Stimulated activated effector memory CD8-positive, alpha-beta T cell treated with anti-CD3 and anti-CD28 coated beads, Interleukin-12 subunit alpha, Interleukin-12 subunit beta, amount 100 ng/mL, for 72 hours (primary cell): ENCODE measurements around the gene TXNIP.

ENCODE experiments used
- ATAC-seq: fragments of 150-1000 bp; cut with Tn5 transposase; 2 replicates; pipeline ENCODE4 v1.10.0; 2021
- DNase-seq, 2 donors: peaks; one replicate each; pipeline ENCODE4 v3.0.0; 2021 to 2022; ENCODE audit warnings: low spot score in 2 of 2
- H3K27ac Mint-ChIP-seq: one replicate; pipeline ENCODE4 v1.8.0; 2022; ENCODE audit warnings: mild to moderate bottlenecking, mixed read lengths
- H3K36me3 Mint-ChIP-seq: one replicate; pipeline ENCODE4 v1.8.0; 2022; ENCODE audit warnings: mild to moderate bottlenecking, mixed read lengths
- H3K4me1 Mint-ChIP-seq: one replicate; pipeline ENCODE4 v1.8.0; 2022; ENCODE audit warnings: mixed read lengths
- H3K4me3 Mint-ChIP-seq: one replicate; pipeline ENCODE4 v1.8.0; 2022; ENCODE audit warnings: mild to moderate bottlenecking, mixed read lengths
- H3K9me3 Mint-ChIP-seq: one replicate; pipeline ENCODE4 v1.8.0; 2022; ENCODE audit warnings: mixed read lengths

Gene TXNIP

DNA sequence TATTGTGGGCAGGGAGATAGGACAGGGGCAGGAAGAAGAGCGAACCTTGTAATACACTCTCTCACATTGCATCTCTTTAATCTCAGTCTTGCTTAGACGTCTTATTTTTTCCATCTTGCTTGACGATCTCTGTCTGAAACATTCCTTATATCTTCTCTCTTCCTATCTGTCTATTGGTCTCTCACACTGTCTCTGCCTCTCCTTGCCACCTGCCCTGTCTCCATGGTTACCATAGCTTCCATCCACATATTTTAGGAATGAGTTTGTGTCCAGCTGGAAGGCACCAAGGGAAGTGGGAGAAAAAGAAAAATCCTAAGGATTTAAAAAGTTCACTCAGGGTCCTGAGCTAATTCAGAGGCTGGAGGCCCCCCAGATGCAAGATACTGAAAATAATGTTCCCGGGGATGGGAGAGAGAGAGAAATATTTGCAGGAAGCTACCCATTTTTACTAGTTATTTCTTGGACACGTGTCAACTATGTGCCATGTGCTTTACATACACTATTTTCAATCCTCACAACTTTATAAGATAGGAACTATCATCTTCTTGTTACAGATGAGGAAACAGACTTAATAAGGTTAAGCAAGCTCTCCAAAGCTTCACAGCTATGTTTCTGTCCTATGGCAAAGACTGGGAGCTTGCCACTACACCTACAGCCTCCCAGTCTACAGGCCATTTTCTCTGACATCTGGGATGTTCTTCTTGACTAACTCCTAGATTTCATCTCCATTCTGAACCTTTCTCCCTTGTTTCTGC lies 32.9 kb downstream of the TXNIP start:
- Mint-ChIP-seq H3K27ac (peak overlapping the region; percentile 88), H3K4me1 (peaks cover 58% of the 10 kb centered on the region), H3K4me3 (peak overlapping the region; percentile 75)

DNA sequence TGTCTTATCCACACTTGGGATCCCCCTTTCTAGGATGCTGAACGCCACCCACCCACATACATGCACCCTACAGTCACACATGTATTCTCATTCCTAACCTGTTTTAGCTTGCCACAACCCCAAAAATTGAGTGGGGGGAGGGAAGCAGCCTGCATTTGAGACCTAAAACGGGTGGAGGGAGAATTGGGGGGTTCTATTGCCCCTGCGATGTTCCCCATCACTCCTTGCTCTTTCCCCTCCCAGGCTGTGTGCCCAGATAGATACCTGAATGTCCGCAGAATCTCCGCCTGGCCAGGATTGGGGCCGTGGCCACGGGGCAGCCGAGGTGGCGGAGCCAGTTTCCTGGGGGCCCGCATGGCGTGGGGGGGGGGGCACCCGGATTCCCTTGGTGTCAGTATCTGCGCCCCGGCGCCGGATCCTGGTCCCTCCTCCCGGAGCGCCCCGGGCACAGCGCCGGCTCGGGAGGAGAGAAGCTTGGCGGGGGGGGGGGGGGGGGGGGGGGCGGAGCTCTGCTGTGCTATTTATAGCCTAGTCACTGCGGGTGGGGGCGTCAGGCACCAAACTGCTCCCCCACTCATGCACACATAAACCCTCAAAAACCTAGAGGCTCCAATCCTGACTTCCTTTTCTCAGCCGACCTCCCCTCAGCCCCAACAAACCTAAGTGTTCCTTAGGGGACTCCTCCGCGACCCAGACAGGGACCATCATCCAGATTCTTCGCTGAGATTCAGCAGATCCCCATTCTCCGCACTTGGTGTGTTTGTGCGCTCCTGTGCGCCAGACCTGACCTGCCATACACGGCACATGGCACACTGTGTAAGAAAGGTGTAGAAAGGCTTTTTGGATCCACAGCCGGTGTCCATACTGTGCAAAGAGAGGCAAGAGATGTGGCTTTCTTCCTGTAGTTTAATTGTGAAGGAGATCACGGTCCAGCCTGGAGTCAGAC lies 33.9 kb downstream of the TXNIP start:
- H3K4me3 Mint-ChIP-seq = peak overlapping the region; percentile 75
- no peaks in the 10 kb centered on the region for H3K9me3 Mint-ChIP-seq
- peaks cover 20% of the 10 kb centered on the region for H3K36me3 Mint-ChIP-seq
- DNase-seq = peak in 1 of 2 donors; percentile 73
- peaks cover 64% of the 10 kb centered on the region for H3K4me1 Mint-ChIP-seq
- no peak for ATAC-seq
- H3K27ac Mint-ChIP-seq = peak overlapping the region; percentile 88

More for the DNA sequence above, 32.9 kb downstream of the TXNIP start:
- Mint-ChIP-seq H3K36me3 (peaks cover 20% of the 10 kb centered on the region), H3K9me3 (no peaks in the 10 kb centered on the region)
- DNase-seq (no peak), ATAC-seq (no peak)

DNA sequence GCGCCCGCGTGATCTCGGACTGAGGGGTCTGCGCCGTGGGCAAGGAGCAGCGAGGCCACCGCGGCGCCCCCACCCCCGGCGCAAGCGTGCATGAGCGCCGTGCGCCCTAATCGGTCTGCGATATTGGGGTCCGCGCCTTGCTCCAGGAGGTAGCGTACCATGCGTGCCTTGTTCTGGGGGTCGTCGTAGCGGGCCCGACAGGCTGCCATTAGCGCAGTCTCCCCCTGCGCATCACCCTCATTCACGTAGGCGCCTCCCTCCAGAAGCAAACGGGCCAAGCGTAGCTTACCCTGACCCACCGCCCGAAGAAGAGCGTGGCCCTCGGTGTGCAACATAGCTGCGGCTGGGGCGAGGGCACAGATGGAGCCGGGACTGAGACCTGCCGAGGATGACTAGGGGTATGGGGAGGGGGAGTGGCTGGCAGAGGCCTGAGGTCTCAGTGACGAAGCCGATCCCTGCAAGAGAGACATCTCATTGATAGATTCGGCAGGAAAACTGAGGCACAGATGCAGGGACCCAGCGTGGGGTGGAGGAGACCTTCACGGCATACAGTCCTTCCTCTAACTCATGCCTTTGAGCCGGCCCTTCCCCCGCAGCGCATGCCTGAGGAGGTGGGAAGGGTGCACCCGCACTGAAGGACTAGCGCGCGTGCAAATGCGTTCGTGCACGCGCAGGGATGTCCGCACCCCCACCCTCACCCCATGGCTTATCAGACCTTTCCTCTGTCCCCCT lies 34.8 kb downstream of the TXNIP start:
- no peaks in the 10 kb centered on the region for H3K9me3 Mint-ChIP-seq
- H3K4me3 Mint-ChIP-seq = peak overlapping the region; percentile 75
- H3K36me3 Mint-ChIP-seq = peaks cover 20% of the 10 kb centered on the region
- peak; percentile 40 to 75 for DNase-seq
- H3K27ac Mint-ChIP-seq = peak overlapping the region; percentile 88
- H3K4me1 Mint-ChIP-seq = peaks cover 71% of the 10 kb centered on the region
- peak; percentile 1 for ATAC-seq

DNA sequence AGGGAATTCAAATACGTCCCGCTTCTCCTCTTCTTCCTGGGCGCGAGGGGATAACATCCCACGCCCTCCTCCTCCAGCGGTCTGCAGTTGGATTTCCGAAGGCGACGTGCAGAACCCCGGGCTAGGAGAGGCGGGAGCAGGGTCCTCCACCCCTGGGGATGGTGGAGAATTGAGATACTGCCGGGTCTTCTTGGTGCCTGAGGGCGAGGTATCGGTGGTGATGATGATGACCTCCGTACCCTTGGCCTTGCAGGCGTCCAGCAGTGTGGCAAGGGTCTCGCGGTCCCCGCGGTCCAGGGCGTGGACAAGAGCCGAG lies 35.3 kb downstream of the TXNIP start:
- DNase-seq (no peak), ATAC-seq (no peak)
- no peaks in the 10 kb centered on the region for H3K9me3 Mint-ChIP-seq
- H3K4me1 Mint-ChIP-seq = peaks cover 76% of the 10 kb centered on the region
- peak overlapping the region; percentile 88 for H3K27ac Mint-ChIP-seq
- H3K4me3 Mint-ChIP-seq = peak overlapping the region; percentile 75
- peaks cover 20% of the 10 kb centered on the region for H3K36me3 Mint-ChIP-seq

DNA sequence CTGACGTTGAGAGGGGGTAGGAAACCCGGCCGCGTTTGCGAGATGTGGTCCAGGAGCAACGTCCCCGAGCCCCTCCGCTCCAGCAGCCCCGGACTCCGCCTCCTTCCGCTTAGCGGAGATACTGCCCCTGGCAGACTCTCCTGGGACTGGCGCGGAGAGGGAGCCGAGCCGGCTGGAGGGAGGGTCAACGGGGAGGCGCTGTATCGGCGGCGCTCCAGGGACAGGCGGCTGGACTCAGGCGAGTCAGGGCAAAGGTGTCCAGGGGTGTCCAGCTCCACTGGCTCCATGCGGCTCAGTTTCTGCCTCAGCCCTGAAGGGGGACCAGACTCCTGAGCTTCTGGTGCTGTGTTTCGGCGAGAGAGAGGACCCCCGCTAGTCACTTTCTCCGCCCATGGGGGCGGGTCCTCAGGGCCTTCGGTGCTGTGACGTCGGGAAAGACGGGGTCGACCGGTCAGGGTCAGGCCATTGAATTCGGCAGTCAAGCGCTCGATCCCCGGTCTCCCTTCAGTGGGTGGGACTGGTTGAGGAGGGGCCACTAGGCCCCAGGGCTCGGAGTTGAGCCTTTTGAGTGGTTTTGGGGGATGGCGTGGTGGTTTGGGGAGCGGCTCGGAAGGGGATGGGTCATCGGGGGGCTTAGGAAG lies 35.8 kb downstream of the TXNIP start:
- no peaks in the 10 kb centered on the region for H3K9me3 Mint-ChIP-seq
- DNase-seq (peak; percentile 27 to 78), ATAC-seq (no peak)
- peak overlapping the region; percentile 88 for H3K27ac Mint-ChIP-seq
- H3K36me3 Mint-ChIP-seq = peaks cover 20% of the 10 kb centered on the region
- peaks cover 81% of the 10 kb centered on the region for H3K4me1 Mint-ChIP-seq
- peak overlapping the region; percentile 75 for H3K4me3 Mint-ChIP-seq

DNA sequence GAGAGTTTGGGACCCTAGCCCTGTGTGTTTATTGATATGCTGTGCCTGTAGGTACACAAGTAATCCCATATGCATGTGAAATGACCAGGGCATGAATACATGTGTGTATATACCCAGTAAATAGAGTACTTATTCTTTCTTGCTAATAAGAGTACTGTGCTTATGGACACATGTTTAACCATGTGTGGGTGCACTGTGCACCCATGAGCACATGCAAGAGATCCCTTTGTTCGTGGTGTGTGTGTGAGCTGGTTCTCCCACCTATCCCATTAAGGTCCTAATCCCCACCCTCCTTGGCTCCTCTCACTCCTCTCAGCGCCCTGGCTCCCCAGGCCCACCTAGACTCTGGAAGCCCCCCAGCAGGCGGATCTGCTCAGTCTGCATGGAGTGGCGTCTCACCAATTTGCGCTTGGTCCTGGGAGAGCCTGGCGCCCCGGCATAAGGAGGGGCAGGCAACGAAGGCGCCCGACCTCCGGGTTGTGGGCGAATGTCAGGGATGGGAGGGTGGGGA lies 36.4 kb downstream of the TXNIP start:
- no peak for ATAC-seq
- DNase-seq = no peak
- Mint-ChIP-seq H3K9me3 (no peaks in the 10 kb centered on the region), H3K27ac (peak overlapping the region; percentile 88), H3K36me3 (peaks cover 20% of the 10 kb centered on the region), H3K4me1 (peaks cover 82% of the 10 kb centered on the region), H3K4me3 (peak overlapping the region; percentile 75)

DNA sequence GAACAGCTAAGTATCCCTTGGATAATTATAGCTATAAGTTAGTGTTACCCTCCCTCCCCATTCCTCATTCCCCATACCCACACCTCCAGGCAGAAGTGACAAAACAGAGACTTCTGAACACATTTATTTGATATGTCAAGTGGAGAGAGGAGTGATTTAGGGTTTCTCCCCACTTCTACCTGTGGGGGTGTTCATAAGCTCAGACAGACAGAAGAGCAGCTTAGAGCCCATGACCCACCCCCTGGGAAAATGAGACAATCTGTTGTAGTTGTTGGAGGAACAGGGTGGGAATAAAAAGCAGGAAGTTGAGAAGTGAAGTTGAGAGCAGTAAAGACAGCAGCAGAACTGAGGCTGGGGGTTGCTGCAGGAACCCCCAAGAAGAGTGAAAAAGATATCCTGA lies 37.0 kb downstream of the TXNIP start:
- ATAC-seq (no peak), DNase-seq (no peak)
- Mint-ChIP-seq H3K4me1 (peaks cover 86% of the 10 kb centered on the region), H3K4me3 (peak overlapping the region; percentile 75), H3K36me3 (peaks cover 18% of the 10 kb centered on the region), H3K27ac (no peak overlapping the region), H3K9me3 (no peaks in the 10 kb centered on the region)

DNA sequence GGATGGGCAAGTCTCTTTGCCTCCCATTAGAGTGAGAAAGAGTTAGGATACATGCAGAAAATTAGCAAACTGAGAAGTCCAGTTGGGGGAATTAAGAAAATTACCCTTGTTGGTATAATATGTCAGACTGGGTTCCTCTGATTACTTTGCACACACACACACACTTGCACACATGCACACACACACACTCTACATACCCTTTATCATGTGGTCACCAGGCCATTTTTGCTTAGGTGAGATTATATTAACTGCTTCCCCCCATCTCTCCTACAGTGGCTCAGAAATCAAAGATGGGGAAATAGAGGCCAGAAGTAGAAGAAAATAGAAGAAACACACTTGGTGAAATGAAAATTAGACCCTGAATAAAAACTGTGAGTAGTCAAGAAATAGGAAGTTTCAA lies 37.6 kb downstream of the TXNIP start:
- H3K9me3 Mint-ChIP-seq = no peaks in the 10 kb centered on the region
- no peak overlapping the region for H3K27ac Mint-ChIP-seq
- no peak for DNase-seq
- H3K4me3 Mint-ChIP-seq = peak overlapping the region; percentile 75
- H3K36me3 Mint-ChIP-seq = peaks cover 14% of the 10 kb centered on the region
- H3K4me1 Mint-ChIP-seq = peaks cover 86% of the 10 kb centered on the region
- ATAC-seq = no peak

DNA sequence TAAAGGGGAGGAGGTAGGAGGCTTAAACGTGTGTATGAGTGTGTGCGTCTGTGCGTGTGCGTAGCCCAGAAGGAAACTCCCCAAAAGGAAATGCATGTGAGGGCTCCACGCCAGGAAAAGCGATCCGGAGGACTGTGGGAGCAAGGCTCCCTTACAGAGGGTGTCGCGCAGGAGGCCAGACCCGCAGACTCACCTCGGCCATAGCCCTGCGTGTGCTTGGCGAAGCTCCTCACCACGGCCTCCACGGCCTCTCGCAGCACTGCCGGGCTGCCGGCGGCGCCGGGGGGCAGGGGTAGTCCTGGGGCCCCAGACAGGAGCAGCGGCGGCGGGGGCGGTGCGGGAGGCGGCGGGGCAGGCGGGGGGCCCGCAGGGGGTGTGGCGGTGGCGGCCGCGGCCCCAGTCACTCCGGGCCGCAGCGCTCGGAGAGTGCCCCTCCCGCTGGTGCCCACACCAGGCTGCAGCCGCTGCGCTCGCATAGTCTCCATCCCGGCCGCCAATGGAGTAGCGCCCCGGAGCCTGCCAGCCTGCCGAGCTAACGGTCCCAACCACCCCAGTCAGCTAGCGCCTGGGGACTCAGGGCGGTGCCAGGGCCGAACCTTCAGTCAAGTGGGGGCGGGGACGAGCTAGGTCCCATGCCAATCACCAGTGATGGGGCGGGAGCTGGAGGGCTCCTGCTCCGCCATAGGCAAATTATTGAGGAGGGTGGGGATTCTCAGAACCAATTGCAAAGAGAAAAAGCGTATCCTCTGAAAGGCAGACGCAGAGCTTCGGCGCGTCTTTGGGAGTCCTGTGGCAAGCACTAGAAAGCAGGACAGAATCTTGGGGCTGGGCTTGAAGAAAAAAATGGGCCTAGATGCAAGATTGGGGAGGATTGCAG lies 38.7 kb downstream of the TXNIP start, which contains the start of gene LIX1L:
TSS of gene LIX1L (minus strand) at position 575 of the 877 bp plus-strand sequence. CDS start at position 485, 90 bp downstream.
- Mint-ChIP-seq H3K4me1 (peaks cover 79% of the 10 kb centered on the region), H3K4me3 (peak within 1 kb of the TSS; percentile 75), H3K36me3 (peaks cover 23% of the 10 kb centered on the region), H3K27ac (peak within 1 kb of the TSS; percentile 73), H3K9me3 (no peaks in the 10 kb centered on the region)
- ATAC-seq (peak; percentile 94), DNase-seq (peak; percentile 85 to 96)

DNA sequence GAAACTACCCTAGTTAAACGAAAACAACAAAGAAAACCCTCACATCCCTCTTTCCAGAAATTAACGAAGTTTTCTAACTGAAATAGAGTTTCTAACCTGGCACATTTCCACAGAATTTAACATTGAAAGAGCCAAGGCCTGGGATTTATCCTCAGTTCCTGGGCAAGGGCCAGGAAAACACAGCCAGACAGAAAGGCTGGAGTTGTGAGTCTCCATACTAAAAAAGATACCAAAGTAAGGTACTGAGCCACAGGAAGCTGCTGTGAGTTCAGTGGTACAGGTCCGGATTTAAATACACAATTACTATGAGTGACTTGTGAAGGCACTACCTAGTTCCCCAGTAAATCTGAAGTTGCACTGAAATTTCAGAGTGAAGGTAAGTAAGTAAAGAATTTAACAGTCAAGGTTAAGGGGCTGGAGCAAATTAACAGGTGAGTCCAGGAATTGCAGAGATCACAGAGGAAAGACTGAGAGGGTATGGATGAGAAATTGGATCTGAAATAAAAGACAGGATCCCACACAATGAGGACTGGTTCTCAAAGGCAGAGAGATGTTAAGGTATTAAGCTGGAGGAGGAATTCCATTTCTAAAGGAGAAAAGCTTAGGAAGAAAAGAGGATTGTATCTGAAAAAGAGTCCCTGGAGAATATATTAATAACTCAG lies 39.5 kb downstream of the TXNIP start:
- Mint-ChIP-seq H3K27ac (peak overlapping the region; percentile 73), H3K36me3 (peaks cover 24% of the 10 kb centered on the region), H3K4me3 (peak overlapping the region; percentile 75), H3K9me3 (no peaks in the 10 kb centered on the region), H3K4me1 (peaks cover 75% of the 10 kb centered on the region)
- ATAC-seq (no peak), DNase-seq (no peak)

DNA sequence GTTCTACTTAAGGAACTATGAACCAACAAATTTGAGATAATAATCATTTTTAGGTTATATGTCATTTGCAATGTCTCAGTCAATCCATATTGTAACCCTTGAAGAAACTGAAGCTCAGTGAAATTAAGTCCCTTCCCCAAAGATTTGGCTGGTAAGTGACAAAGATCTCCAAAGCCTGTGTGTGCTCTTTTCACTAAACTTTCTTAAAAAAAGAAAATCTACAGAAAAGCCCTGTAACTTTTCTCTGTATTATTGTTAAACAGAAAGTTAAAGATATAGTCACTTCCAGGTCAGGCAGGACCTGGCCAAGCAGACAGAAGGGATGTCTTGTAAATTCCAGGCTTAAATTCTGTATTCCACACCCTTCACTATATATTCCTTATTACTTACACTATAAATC lies 40.0 kb downstream of the TXNIP start:
- H3K4me1 Mint-ChIP-seq = peaks cover 75% of the 10 kb centered on the region
- ATAC-seq (no peak), DNase-seq (no peak)
- peak overlapping the region; percentile 73 for H3K27ac Mint-ChIP-seq
- no peaks in the 10 kb centered on the region for H3K9me3 Mint-ChIP-seq
- peaks cover 26% of the 10 kb centered on the region for H3K36me3 Mint-ChIP-seq
- peak overlapping the region; percentile 75 for H3K4me3 Mint-ChIP-seq

DNA sequence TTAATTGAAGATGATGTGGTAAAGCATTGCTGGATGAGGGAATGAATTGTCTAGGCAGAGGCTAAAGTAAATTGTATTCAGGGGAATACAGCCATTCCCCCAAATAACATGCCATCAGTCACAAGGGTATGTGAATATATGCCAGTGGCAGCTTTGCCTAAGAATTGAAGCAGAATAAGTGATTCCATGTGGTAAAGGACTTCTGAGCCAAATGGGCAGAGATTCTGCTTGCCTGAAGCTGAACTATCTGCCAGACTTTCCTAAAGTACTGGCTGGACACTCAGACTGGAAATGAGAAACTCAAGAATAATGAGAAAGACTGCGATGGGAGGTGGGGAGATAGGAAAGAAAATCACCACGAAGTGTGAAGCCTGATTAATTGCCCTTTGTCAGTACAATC lies 40.9 kb downstream of the TXNIP start:
- H3K4me1 Mint-ChIP-seq = peaks cover 73% of the 10 kb centered on the region
- H3K4me3 Mint-ChIP-seq = peak overlapping the region; percentile 75
- H3K27ac Mint-ChIP-seq = no peak overlapping the region
- no peak for DNase-seq
- peaks cover 20% of the 10 kb centered on the region for H3K36me3 Mint-ChIP-seq
- no peak for ATAC-seq
- H3K9me3 Mint-ChIP-seq = no peaks in the 10 kb centered on the region

DNA sequence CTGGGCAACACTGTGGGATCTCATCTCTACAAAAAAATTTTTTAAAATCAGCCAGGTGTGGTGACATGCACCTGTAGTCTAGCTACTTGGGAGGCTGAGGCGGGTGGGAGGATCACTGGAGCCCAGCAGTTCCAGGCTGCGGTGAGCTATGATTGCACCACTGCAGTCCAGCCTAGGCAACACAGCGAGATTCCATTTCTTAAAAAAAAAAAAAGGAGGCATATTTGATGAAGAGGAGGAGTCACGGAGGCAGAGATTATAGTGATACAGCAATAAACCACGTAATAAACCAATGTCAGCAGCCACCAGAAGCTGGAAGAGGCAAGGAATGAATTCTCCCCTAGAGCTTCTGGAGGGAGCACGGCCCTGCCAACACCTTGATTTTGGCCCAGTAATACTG lies 42.5 kb downstream of the TXNIP start:
- Mint-ChIP-seq H3K27ac (peak overlapping the region; percentile 24), H3K4me3 (no peak overlapping the region), H3K36me3 (peaks cover 20% of the 10 kb centered on the region), H3K4me1 (peaks cover 75% of the 10 kb centered on the region), H3K9me3 (no peaks in the 10 kb centered on the region)
- DNase-seq (no peak), ATAC-seq (no peak)
